SK-N-SH (cell line): ENCODE results near the gene SULF2. TPM values are rescaled to one million over a fixed set of nuclear protein-coding genes. Genes with fewer than 3 reads are reported as not detected.

ENCODE experiments used
- CTCF ChIA-PET: fragments of 300-600, 350-600 bp; formaldehyde crosslinking; extraction: SDS; loops from one replicate; lab custom pipeline; 2021; lab: Yijun Ruan, JAX
- POLR2A ChIA-PET: fragments of 350-600 bp; sonication (Branson Sonifier 250); formaldehyde crosslinking; extraction: SDS; loops from one replicate; lab custom pipeline; 2020; ENCODE audit warnings: antibody characterized with exemption, inconsistent platforms; lab: Yijun Ruan, JAX
- DNase-seq: peaks from one replicate; pipeline ENCODE4 v3.0.0; 2012
- H2AFZ ChIP-seq: fragments of 200-600 bp; sonication (generic); 2 replicates; pipeline ENCODE4 v1.8.1; 2016; ENCODE audit warnings: antibody characterized with exemption, mild to moderate bottlenecking, low read depth
- H3F3A ChIP-seq: fragments of 200-600 bp; sonication (generic); replicated peaks from 2 replicates; pipeline ENCODE3; 2016; ENCODE audit warnings: antibody characterized with exemption, mild to moderate bottlenecking; ENCODE audit not compliant: insufficient read depth
- H3K27ac ChIP-seq, 2 experiments: fragments of 200-500 bp in 1 of 2; fragments of 200-600 bp in 1 of 2; sonication (Bioruptor generic) in 1 of 2; sonication (generic), shearing (Covaris generic) in 1 of 2; 2 replicates each; pipeline versions ENCODE4 v1.5.1 to v1.6.1; 2014 to 2016; ENCODE audit warnings: low read depth in 2 of 2, inconsistent platforms in 1 of 2, low read length in 1 of 2, mild to moderate bottlenecking in 1 of 2, mixed read lengths in 1 of 2
- H3K27me3 ChIP-seq: fragments of 200-600 bp; sonication (generic), shearing (Covaris generic); 2 replicates; pipeline ENCODE4 v1.6.1; 2016; ENCODE audit warnings: mixed run types; ENCODE audit not compliant: insufficient read depth
- H3K36me3 ChIP-seq, 2 experiments: fragments of 200-500 bp in 1 of 2; fragments of 200-600 bp in 1 of 2; sonication (Bioruptor generic) in 1 of 2; sonication (generic) in 1 of 2; replicated peaks in 1 of 2; 2 replicates each; pipeline versions ENCODE3 to v1.5.1; 2014 to 2016; ENCODE audit warnings: low read length in 1 of 2, mild to moderate bottlenecking in 1 of 2; ENCODE audit not compliant: insufficient read depth in 2 of 2, control insufficient read depth in 1 of 2
- H3K4me1 ChIP-seq, 2 experiments: fragments of 200-500 bp in 1 of 2; fragments of 200-600 bp in 1 of 2; sonication (Bioruptor generic) in 1 of 2; sonication (generic), shearing (Covaris generic) in 1 of 2; 2 replicates each; pipeline versions ENCODE4 v1.5.1 to v1.6.1; 2014 to 2016; ENCODE audit warnings: low read depth in 1 of 2, low read length in 1 of 2, mixed run types in 1 of 2; ENCODE audit not compliant: insufficient read depth in 2 of 2, control insufficient read depth in 1 of 2
- H3K4me2 ChIP-seq: fragments of 200-600 bp; sonication (generic), shearing (Covaris generic); 2 replicates; pipeline ENCODE4 v1.6.1; 2017; ENCODE audit warnings: mixed run types
- H3K4me3 ChIP-seq, 2 experiments: fragments of 200-500 bp in 1 of 2; fragments of 200-600 bp in 1 of 2; sonication (Bioruptor generic) in 1 of 2; sonication (generic), shearing (Covaris generic) in 1 of 2; 2 replicates each; pipeline versions ENCODE4 v1.5.1 to v1.8.1; 2014 to 2016; ENCODE audit warnings: low read depth in 2 of 2, inconsistent platforms in 1 of 2, low read length in 1 of 2, mild to moderate bottlenecking in 1 of 2, mixed read lengths in 1 of 2, moderate library complexity in 1 of 2
- H3K79me2 ChIP-seq: fragments of 200-600 bp; sonication (generic); 2 replicates; pipeline ENCODE4 v1.8.1; 2017; ENCODE audit warnings: mild to moderate bottlenecking; ENCODE audit not compliant: insufficient read depth
- H3K9ac ChIP-seq: fragments of 200-600 bp; sonication (generic); 2 replicates; pipeline ENCODE4 v1.6.1; 2017; ENCODE audit warnings: mixed run types
- H3K9me2 ChIP-seq: fragments of 200-600 bp; sonication (generic); 2 replicates; pipeline ENCODE4 v1.6.1; 2017; ENCODE audit warnings: mixed run types
- H3K9me3 ChIP-seq: fragments of 200-600 bp; sonication (generic); 2 replicates; pipeline ENCODE4 v1.6.1; 2017; ENCODE audit warnings: mixed run types, mild to moderate bottlenecking, moderate library complexity
- H4K20me1 ChIP-seq: fragments of 200-600 bp; sonication (generic); 2 replicates; pipeline ENCODE4 v1.6.1; 2017; ENCODE audit warnings: mild to moderate bottlenecking, mixed run types; ENCODE audit not compliant: insufficient read depth
- FOSL2 ChIP-seq: IDR thresholded peaks from 2 replicates; pipeline ENCODE4 v1.4.0; 2012; ENCODE audit warnings: low read depth, mild to moderate bottlenecking, moderate library complexity, borderline replicate concordance
- FOXJ3 ChIP-seq: sonication (generic); formaldehyde crosslinking; IDR thresholded peaks from 2 replicates; pipeline ENCODE4 v1.5.1; 2020; ENCODE audit warnings: mild to moderate bottlenecking, missing genetic modification reagents
- GABPA ChIP-seq: IDR thresholded peaks from 2 replicates; pipeline ENCODE4 v1.4.0; 2012; ENCODE audit warnings: low read depth, mild to moderate bottlenecking
- MXI1 ChIP-seq: IDR thresholded peaks from 2 replicates; pipeline ENCODE4 v1.6.1; 2012; ENCODE audit warnings: mild to moderate bottlenecking, low read depth, low read length, improper control_type of control experiment
- NRF1 ChIP-seq: IDR thresholded peaks from 2 replicates; pipeline ENCODE4 v1.6.1; 2012; ENCODE audit warnings: low read depth, mild to moderate bottlenecking, low read length
- RXRA ChIP-seq: IDR thresholded peaks from 2 replicates; pipeline ENCODE4 v1.4.0; 2012; ENCODE audit warnings: low read depth, mild to moderate bottlenecking, borderline replicate concordance
- SIN3A ChIP-seq: IDR thresholded peaks from 2 replicates; pipeline ENCODE4 v1.6.1; 2012; ENCODE audit warnings: low read depth, mild to moderate bottlenecking, low read length, moderate library complexity, borderline replicate concordance
- TAF1 ChIP-seq: IDR thresholded peaks from 2 replicates; pipeline ENCODE4 v1.6.1; 2012; ENCODE audit warnings: low read depth, mild to moderate bottlenecking, low read length, moderate library complexity, borderline replicate concordance
- TEAD4 ChIP-seq: IDR thresholded peaks from 2 replicates; pipeline ENCODE4 v1.4.0; 2012; ENCODE audit warnings: mild to moderate bottlenecking, borderline replicate concordance; ENCODE audit not compliant: insufficient read depth
- YY1 ChIP-seq: IDR thresholded peaks from 2 replicates; pipeline ENCODE4 v1.4.0; 2012; ENCODE audit warnings: low read depth, mild to moderate bottlenecking
- WGBS: methylation state at CpG from one replicate; pipeline ENCODE4 v1.1.6; 2017; ENCODE audit warnings: low lambda C conversion rate; 5-methylcytosine and 5-hydroxymethylcytosine counted together
- polyA plus RNA-seq, 3 experiments: library from polyadenylated mRNA; depleted of rRNA; stranded (reverse); fragments of >200 nt; gene quantifications; 2 replicates each; pipeline ENCODE4 v1.2.3, GENCODE V29; 2012
- TF ChIP-seq, protein P1 (sequence below): IDR thresholded peaks from 2 replicates; pipeline ENCODE4 v1.4.0; 2012; ENCODE audit warnings: low read depth, borderline replicate concordance
- TF ChIP-seq, protein P2 (sequence below): IDR thresholded peaks from 2 replicates; pipeline ENCODE4 v1.4.0; 2012; ENCODE audit warnings: low read depth, borderline replicate concordance
- TF ChIP-seq, protein P3 (sequence below): fragments of 150-350 bp; IDR thresholded peaks from 2 replicates; pipeline ENCODE4 v1.6.1; 2016; ENCODE audit warnings: mild to moderate bottlenecking, low read depth, low read length
- TF ChIP-seq, protein P4 (sequence below): IDR thresholded peaks from 2 replicates; pipeline ENCODE4 v1.4.0; 2012; ENCODE audit warnings: low read depth
- TF ChIP-seq, protein P5 (sequence below): IDR thresholded peaks from 2 replicates; pipeline ENCODE4 v1.6.1; 2012; ENCODE audit warnings: mild to moderate bottlenecking, low read depth, low read length, moderate library complexity

The SULF2 gene
- polyA plus RNA-seq, 1 of the 3 experiments (the other 2 are of a cell fraction): 20.2 TPM

DNA sequence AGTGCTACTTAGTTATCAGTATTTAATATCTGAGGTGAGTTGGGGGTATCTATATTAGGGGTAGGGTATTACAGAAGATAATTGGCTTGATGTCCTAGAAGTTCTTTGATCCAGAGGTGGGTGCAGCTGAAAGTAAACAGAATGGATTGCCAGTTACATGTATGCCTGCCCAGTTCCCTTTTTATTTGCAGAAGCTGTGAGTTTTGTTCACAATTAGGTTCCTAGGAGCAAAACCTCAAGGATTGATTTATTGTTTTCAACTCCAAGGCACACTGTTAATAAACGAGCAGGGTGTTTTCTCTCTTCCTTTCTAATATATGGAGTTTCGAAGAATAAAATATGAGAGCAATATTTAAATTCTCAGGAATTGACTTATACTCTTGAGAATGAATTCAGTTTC is 129.0 kb downstream of the SULF2 start (continued):
- TF ChIP-seq, protein P1, sequence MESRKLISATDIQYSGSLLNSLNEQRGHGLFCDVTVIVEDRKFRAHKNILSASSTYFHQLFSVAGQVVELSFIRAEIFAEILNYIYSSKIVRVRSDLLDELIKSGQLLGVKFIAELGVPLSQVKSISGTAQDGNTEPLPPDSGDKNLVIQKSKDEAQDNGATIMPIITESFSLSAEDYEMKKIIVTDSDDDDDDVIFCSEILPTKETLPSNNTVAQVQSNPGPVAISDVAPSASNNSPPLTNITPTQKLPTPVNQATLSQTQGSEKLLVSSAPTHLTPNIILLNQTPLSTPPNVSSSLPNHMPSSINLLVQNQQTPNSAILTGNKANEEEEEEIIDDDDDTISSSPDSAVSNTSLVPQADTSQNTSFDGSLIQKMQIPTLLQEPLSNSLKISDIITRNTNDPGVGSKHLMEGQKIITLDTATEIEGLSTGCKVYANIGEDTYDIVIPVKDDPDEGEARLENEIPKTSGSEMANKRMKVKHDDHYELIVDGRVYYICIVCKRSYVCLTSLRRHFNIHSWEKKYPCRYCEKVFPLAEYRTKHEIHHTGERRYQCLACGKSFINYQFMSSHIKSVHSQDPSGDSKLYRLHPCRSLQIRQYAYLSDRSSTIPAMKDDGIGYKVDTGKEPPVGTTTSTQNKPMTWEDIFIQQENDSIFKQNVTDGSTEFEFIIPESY: no peak
- TF ChIP-seq FOSL2: no peak
- TF ChIP-seq YY1: no peak
- no peak for TF ChIP-seq MXI1
- TF ChIP-seq RXRA: no peak
- no peak for TF ChIP-seq TAF1

DNA sequence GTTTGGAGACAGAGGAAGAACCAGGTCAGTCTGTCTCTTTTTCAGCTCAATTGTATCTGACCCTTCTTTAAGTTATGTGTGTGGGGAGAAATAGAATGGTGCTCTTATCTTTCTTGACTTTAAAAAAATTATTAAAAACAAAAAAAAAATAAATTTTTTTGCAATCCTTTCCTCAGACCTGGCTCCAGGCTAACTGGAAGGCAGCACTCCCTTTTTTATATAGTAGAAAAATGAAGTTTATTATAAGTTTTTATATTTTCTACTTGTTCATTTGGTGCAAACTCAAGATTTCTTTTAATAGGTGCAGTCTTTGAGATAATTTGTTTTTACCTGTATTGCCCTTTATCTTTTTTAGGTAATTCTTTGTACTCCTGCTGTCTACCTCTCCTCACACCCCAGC is 129.6 kb downstream of the SULF2 start:
- Histone ChIP-seq H3F3A (no peaks in the 10 kb centered on the region), H3K9me2 (no peaks in the 10 kb centered on the region), H3K4me3 (no peak overlapping the region), H3K27me3 (no peaks in the 10 kb centered on the region), H3K27ac (no peak overlapping the region), H4K20me1 (no peaks in the 10 kb centered on the region), H3K36me3 (peaks cover 37 to 80% of the 10 kb centered on the region in 2 experiments), H3K9ac (no peak overlapping the region), H3K4me2 (no peak overlapping the region), H3K79me2 (no peaks in the 10 kb centered on the region), H2AFZ (no peak overlapping the region), H3K4me1 (no peaks in the 10 kb centered on the region), H3K9me3 (no peaks in the 10 kb centered on the region)
- DNase-seq: no peak
- CTCF ChIA-PET: interaction anchor here (0.6 kb wide), 1 partner anchor 8 kb away, joined by 3 read pairs; no protein-coding TSS in a partner anchor
- POLR2A ChIA-PET: no interaction called here
- TF ChIP-seq, protein P2, sequence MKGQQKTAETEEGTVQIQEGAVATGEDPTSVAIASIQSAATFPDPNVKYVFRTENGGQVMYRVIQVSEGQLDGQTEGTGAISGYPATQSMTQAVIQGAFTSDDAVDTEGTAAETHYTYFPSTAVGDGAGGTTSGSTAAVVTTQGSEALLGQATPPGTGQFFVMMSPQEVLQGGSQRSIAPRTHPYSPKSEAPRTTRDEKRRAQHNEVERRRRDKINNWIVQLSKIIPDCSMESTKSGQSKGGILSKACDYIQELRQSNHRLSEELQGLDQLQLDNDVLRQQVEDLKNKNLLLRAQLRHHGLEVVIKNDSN: no peak
- TF ChIP-seq GABPA (no peak), FOXJ3 (CRISPR knock-in tag) (no peak)
- TF ChIP-seq, protein P3, sequence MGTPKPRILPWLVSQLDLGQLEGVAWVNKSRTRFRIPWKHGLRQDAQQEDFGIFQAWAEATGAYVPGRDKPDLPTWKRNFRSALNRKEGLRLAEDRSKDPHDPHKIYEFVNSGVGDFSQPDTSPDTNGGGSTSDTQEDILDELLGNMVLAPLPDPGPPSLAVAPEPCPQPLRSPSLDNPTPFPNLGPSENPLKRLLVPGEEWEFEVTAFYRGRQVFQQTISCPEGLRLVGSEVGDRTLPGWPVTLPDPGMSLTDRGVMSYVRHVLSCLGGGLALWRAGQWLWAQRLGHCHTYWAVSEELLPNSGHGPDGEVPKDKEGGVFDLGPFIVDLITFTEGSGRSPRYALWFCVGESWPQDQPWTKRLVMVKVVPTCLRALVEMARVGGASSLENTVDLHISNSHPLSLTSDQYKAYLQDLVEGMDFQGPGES: no peak

DNA sequence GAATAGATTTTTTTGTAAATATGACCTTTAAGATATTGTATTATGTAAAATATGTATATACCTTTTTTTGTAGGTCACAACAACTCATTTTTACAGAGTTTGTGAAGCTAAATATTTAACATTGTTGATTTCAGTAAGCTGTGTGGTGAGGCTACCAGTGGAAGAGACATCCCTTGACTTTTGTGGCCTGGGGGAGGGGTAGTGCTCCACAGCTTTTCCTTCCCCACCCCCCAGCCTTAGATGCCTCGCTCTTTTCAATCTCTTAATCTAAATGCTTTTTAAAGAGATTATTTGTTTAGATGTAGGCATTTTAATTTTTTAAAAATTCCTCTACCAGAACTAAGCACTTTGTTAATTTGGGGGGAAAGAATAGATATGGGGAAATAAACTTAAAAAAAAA is 130.9 kb downstream of the SULF2 start:
- Histone ChIP-seq H3K9ac (no peak overlapping the region), H3K9me2 (no peaks in the 10 kb centered on the region), H4K20me1 (no peaks in the 10 kb centered on the region), H3K4me3 (no peak overlapping the region), H3K4me2 (no peak overlapping the region), H3K79me2 (no peaks in the 10 kb centered on the region), H3K9me3 (no peaks in the 10 kb centered on the region), H3K36me3 (peaks cover 39 to 72% of the 10 kb centered on the region in 2 experiments), H3K27me3 (no peaks in the 10 kb centered on the region), H3K4me1 (no peaks in the 10 kb centered on the region), H3K27ac (no peak overlapping the region), H2AFZ (no peak overlapping the region), H3F3A (no peaks in the 10 kb centered on the region)
- no peak for DNase-seq
- POLR2A ChIA-PET: no interaction called here
- CTCF ChIA-PET: interaction anchor here (1.1 to 1.2 kb wide), 2 partner anchors 10 to 966 kb away, joined by 4 to 6 read pairs; no protein-coding TSS in a partner anchor
- WGBS: 95% methylated on average over 1 of the region's 1 CpG
- TF ChIP-seq NRF1 (no peak), TEAD4 (no peak), MXI1 (no peak), SIN3A (no peak), RXRA (no peak), YY1 (no peak), FOSL2 (no peak)
- TF ChIP-seq, protein P3: no peak
- TF ChIP-seq, protein P4, sequence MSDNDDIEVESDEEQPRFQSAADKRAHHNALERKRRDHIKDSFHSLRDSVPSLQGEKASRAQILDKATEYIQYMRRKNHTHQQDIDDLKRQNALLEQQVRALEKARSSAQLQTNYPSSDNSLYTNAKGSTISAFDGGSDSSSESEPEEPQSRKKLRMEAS: no peak
- TF ChIP-seq, protein P5, sequence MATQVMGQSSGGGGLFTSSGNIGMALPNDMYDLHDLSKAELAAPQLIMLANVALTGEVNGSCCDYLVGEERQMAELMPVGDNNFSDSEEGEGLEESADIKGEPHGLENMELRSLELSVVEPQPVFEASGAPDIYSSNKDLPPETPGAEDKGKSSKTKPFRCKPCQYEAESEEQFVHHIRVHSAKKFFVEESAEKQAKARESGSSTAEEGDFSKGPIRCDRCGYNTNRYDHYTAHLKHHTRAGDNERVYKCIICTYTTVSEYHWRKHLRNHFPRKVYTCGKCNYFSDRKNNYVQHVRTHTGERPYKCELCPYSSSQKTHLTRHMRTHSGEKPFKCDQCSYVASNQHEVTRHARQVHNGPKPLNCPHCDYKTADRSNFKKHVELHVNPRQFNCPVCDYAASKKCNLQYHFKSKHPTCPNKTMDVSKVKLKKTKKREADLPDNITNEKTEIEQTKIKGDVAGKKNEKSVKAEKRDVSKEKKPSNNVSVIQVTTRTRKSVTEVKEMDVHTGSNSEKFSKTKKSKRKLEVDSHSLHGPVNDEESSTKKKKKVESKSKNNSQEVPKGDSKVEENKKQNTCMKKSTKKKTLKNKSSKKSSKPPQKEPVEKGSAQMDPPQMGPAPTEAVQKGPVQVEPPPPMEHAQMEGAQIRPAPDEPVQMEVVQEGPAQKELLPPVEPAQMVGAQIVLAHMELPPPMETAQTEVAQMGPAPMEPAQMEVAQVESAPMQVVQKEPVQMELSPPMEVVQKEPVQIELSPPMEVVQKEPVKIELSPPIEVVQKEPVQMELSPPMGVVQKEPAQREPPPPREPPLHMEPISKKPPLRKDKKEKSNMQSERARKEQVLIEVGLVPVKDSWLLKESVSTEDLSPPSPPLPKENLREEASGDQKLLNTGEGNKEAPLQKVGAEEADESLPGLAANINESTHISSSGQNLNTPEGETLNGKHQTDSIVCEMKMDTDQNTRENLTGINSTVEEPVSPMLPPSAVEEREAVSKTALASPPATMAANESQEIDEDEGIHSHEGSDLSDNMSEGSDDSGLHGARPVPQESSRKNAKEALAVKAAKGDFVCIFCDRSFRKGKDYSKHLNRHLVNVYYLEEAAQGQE: no peak
